Loucy (cell line): ENCODE results near the gene NAALADL2.

Experiments used
- H2AFZ ChIP-seq: fragments of 200-600 bp; sonication (generic); 2 replicates; pipeline ENCODE4 v1.6.0; 2016; ENCODE audit warnings: antibody characterized with exemption, mild to moderate bottlenecking, low read length, moderate library complexity
- H3F3A ChIP-seq: fragments of 200-600 bp; 2 replicates; pipeline ENCODE4 v1.6.0; 2016; ENCODE audit warnings: antibody characterized with exemption, low read depth, mild to moderate bottlenecking
- H3K27me3 ChIP-seq: fragments of 200-600 bp; sonication (generic); 2 replicates; pipeline ENCODE4 v1.6.1; 2014; ENCODE audit warnings: low read length, mild to moderate bottlenecking; ENCODE audit not compliant: insufficient read depth, poor library complexity, severe bottlenecking
- H3K36me3 ChIP-seq: fragments of 200-600 bp; sonication (generic); 2 replicates; pipeline ENCODE4 v1.6.1; 2016; ENCODE audit warnings: low read length; ENCODE audit not compliant: insufficient read depth
- H3K4me1 ChIP-seq: fragments of 200-600 bp; sonication (generic); 2 replicates; pipeline ENCODE4 v1.5.1; 2014; ENCODE audit warnings: low read length, mild to moderate bottlenecking; ENCODE audit not compliant: insufficient read depth, poor library complexity, severe bottlenecking
- H3K4me2 ChIP-seq: fragments of 200-600 bp; sonication (generic); 2 replicates; pipeline ENCODE4 v1.6.0; 2014; ENCODE audit warnings: antibody characterized with exemption, low read length, low read depth, mild to moderate bottlenecking; ENCODE audit not compliant: poor library complexity, severe bottlenecking
- H3K4me3 ChIP-seq: fragments of 200-600 bp; sonication (generic); 2 replicates; pipeline ENCODE4 v1.5.1; 2014; ENCODE audit warnings: low read length, mild to moderate bottlenecking, mixed read lengths; ENCODE audit not compliant: poor library complexity, severe bottlenecking
- H3K79me2 ChIP-seq: fragments of 200-600 bp; sonication (generic); 2 replicates; pipeline ENCODE4 v1.6.1; 2014; ENCODE audit warnings: low read length; ENCODE audit not compliant: insufficient read depth
- H3K9ac ChIP-seq: fragments of 200-600 bp; sonication (generic); 2 replicates; pipeline ENCODE4 v1.6.0; 2014; ENCODE audit warnings: mild to moderate bottlenecking, low read depth, low read length, moderate library complexity; ENCODE audit not compliant: poor library complexity, severe bottlenecking
- H3K9me2 ChIP-seq: fragments of 200-600 bp; sonication (generic); replicated peaks from 2 replicates; pipeline ENCODE4 v1.6.1; 2016; ENCODE audit warnings: low read depth, low read length, mixed read lengths
- H3K9me3 ChIP-seq: fragments of 200-600 bp; sonication (generic); 2 replicates; pipeline ENCODE4 v1.6.1; 2014; ENCODE audit warnings: mild to moderate bottlenecking, antibody characterized with exemption, low read length, low read depth; ENCODE audit not compliant: insufficient read depth
- H4K20me1 ChIP-seq: fragments of 200-600 bp; sonication (generic); 2 replicates; pipeline ENCODE4 v1.6.0; 2014; ENCODE audit warnings: antibody characterized with exemption, low read length, mild to moderate bottlenecking; ENCODE audit not compliant: insufficient read depth, poor library complexity, severe bottlenecking
- EZH2phosphoT487 ChIP-seq: fragments of 200-600 bp; IDR thresholded peaks from 2 replicates; pipeline ENCODE4 v1.6.1; 2018; ENCODE audit warnings: antibody characterized with exemption, mild to moderate bottlenecking, moderate library complexity, borderline replicate concordance
- TF ChIP-seq, protein P1 (sequence below): fragments of 200-600 bp; sonication (generic); conservative IDR thresholded peaks from 2 replicates; pipeline ENCODE4 v1.5.1; 2014; ENCODE audit warnings: mild to moderate bottlenecking, antibody characterized with exemption, low read length

The NAALADL2 gene

DNA sequence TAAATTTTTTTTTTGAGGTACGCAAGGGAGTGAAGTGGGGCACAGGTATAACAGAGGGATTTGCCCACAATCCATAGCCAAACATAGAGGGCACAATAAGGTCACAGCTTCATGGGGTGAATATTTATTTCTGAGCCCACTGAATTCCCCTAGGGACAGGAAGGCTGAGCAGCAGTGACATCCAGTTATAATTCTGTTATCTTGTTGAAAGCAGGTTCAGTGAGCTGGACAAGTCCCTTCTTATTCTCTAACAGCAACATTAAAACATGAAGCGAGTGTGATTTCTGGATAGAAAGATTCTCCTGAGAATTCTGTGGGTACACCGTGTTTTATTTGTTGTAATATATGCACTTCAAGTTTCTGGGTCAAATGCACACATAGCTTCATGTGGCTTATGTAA lies 538.2 kb downstream of the NAALADL2 start:
- no peaks in the 10 kb centered on the region for H3K27me3 ChIP-seq
- no peaks in the 10 kb centered on the region for H3K36me3 ChIP-seq
- no peaks in the 10 kb centered on the region for H3K9me3 ChIP-seq
- TF ChIP-seq EZH2phosphoT487 = no peak
- TF ChIP-seq, protein P1, sequence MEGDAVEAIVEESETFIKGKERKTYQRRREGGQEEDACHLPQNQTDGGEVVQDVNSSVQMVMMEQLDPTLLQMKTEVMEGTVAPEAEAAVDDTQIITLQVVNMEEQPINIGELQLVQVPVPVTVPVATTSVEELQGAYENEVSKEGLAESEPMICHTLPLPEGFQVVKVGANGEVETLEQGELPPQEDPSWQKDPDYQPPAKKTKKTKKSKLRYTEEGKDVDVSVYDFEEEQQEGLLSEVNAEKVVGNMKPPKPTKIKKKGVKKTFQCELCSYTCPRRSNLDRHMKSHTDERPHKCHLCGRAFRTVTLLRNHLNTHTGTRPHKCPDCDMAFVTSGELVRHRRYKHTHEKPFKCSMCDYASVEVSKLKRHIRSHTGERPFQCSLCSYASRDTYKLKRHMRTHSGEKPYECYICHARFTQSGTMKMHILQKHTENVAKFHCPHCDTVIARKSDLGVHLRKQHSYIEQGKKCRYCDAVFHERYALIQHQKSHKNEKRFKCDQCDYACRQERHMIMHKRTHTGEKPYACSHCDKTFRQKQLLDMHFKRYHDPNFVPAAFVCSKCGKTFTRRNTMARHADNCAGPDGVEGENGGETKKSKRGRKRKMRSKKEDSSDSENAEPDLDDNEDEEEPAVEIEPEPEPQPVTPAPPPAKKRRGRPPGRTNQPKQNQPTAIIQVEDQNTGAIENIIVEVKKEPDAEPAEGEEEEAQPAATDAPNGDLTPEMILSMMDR = no peak
- no peak overlapping the region for H2AFZ ChIP-seq
- no peaks in the 10 kb centered on the region for H4K20me1 ChIP-seq
- no peak overlapping the region for H3K4me2 ChIP-seq
- no peaks in the 10 kb centered on the region for H3F3A ChIP-seq
- H3K4me3 ChIP-seq = no peak overlapping the region
- no peaks in the 10 kb centered on the region for H3K4me1 ChIP-seq
- H3K79me2 ChIP-seq = no peaks in the 10 kb centered on the region
- H3K9ac ChIP-seq = no peak overlapping the region
- H3K9me2 ChIP-seq = no peaks in the 10 kb centered on the region

DNA sequence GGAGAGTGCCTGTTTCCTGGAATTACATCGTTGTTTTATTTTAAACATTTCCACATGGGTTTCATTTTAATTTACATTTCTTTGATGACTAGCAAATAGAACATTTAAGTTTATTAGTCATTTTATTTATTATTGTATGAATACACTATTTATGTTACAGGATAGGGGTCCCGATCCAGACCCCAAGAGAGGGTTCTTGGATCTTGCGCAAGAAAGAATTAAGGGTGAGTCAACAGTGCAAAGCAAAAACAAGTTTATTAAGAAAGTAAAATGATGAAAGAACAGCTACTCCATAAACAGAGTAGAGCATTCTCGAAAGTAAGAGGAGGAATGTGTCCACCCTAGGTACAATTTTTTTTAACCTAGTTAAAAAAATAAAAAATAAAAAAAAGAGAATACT lies 539.5 kb downstream of the NAALADL2 start:
- Histone ChIP-seq H3K4me3 (no peak overlapping the region), H4K20me1 (no peaks in the 10 kb centered on the region), H2AFZ (no peak overlapping the region), H3K9me3 (no peaks in the 10 kb centered on the region), H3K9ac (no peak overlapping the region), H3K27me3 (no peaks in the 10 kb centered on the region), H3K4me2 (no peak overlapping the region), H3K36me3 (no peaks in the 10 kb centered on the region), H3K9me2 (no peaks in the 10 kb centered on the region), H3K79me2 (no peaks in the 10 kb centered on the region), H3K4me1 (no peaks in the 10 kb centered on the region), H3F3A (no peaks in the 10 kb centered on the region)
- no peak for TF ChIP-seq EZH2phosphoT487
- TF ChIP-seq, protein P1 = no peak

DNA sequence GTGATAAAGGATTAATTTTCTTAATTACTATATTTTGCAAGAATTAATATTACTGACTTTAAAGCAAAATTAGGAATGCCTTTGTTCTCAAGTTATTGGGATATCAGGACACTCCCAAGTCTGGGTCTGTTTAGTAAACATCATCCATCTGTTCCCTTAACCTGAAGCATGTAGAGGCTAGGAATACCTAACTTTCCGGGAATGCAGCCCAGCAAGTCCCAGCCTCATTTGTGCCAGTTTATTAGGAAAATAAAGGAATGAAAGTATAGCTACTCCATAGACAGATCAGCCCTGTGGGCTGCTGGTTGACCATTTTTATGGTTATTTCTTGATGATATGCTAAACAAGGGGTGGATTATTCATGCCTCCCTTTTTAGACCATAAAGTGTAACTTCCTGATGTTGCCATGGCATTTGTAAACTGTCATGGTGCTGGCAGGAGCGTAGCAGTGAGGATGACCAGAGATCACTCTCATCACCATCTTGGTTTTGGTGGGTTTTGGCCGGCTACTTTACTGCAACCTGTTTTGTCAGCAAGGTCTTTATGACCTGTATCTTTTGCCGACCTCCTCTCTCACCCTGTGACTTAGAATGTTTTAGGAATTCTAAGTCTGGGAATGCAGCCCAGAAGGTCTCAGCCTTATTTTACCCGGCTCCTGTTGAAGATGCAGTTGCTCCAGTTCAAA lies 540.2 kb downstream of the NAALADL2 start:
- Histone ChIP-seq H3K4me1 (no peaks in the 10 kb centered on the region), H3K79me2 (no peaks in the 10 kb centered on the region), H3K36me3 (no peaks in the 10 kb centered on the region), H3F3A (no peaks in the 10 kb centered on the region), H3K9me3 (no peaks in the 10 kb centered on the region), H3K9ac (no peak overlapping the region), H2AFZ (no peak overlapping the region), H3K9me2 (no peaks in the 10 kb centered on the region), H3K4me3 (no peak overlapping the region), H4K20me1 (no peaks in the 10 kb centered on the region), H3K4me2 (no peak overlapping the region), H3K27me3 (no peaks in the 10 kb centered on the region)
- TF ChIP-seq, protein P1 = no peak
- no peak for TF ChIP-seq EZH2phosphoT487
